HG03575 (cell line): Measurements from ENCODE around the gene SARDH.
"Not testable (repeated sequence)": the region's sequence is repeated elsewhere in the genome, so short reads cannot be mapped to it uniquely, and the experiment has no call there.

Experiments used
- ATAC-seq: cut with Tn5 transposase; IDR thresholded peaks from one replicate; pipeline ENCODE4 v1.9.1; 2021; ENCODE audit not compliant: unreplicated experiment, insufficient number of reproducible peaks, low FRiP score; ENCODE audit errors: extremely low read depth

Gene SARDH

DNA sequence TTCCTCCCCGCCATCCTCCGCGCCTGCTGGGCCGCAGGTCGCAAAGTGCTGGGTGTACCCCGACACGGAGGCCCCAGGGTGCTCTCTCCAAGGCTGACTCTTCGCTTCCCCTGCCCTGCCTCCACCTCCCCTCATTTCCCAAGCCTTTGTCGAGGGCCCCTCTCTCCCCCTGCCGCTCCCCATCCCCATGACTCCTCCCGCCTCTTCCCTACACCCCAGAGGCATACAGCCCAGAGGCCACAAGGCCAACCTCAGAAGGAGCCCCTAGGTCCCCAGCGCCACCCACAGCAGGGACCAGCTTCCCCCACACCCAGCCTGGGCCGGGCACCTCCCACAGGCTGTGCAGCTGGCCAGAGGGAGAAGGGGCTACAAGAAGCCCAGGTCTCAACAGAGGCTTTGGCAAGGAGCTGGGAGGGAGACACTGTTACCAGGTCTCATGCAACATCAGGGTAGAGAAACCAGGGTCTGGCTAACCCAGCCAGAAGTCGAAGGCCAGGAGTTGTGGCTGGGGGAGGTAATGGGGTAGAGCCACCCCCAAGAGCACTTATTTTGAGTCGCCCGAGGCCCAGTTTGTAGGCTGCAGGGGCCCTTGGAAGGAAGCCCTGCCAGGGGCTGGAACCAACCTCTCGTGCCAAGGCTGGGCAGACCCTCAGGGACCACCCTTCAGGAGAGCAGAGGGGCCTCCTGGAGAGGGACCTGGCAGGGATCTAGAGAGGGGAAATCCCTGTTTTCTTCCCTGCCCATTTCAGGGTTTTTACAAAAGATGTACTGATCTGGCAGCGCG is 24.5 kb upstream of the SARDH start:
- no peak for ATAC-seq

DNA sequence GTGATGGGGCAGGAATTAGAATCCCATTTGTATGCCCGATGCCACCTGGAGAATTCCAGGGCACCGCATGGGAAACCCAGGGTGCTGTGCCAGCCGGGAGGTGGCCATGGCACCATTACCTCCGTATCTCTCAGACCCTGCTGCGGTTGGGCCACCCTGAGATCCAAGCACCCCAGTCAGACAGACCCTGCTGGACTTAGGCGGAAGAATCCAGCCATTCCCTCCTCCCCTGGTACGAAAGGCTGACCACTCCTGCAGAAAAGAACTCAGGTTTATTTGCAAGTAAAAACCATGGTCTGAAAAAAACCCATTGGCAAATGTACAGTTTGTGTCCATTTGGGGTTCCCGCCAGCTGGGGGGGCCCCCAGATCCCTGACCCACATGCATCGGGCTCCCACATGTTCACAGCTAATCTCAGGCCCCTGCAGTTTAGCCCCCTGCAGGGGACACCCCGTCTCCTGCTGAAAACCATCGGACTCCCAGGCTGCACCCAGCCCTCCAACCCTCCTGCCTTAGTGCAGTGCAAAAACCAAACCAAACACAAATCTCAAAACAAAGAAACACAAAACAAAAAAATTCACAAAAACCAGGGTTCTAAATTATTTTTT is 23.6 kb upstream of the SARDH start:
- no peak for ATAC-seq

DNA sequence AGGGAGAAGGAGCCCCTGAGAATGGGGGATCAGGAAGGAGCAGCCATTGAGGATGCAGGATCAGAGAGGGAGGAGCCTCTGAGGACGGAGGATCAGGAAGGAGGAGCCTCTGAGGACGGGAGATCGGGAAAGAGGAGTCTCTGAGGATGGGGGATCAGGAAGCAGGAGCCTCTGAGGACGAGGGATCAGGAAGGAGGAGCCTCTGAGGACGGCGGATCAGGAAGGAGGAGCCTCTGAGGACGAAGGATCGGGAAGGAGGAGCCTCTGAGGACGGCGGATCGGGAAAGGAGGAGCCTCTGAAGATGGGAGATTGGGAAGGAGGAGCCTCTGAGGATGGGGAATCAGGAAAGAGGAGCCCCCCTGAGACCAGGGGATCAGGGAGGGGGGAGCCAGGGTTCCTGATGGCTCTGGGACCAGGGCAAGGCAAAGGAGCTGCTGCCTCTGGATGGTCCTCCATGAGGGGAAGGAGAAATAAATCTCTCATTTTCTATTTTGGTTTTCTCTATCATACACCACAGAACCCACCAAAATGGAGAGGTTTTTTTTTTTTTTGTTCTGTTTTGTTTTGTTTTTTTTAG is 22.6 kb upstream of the SARDH start:
- ATAC-seq: no peak

DNA sequence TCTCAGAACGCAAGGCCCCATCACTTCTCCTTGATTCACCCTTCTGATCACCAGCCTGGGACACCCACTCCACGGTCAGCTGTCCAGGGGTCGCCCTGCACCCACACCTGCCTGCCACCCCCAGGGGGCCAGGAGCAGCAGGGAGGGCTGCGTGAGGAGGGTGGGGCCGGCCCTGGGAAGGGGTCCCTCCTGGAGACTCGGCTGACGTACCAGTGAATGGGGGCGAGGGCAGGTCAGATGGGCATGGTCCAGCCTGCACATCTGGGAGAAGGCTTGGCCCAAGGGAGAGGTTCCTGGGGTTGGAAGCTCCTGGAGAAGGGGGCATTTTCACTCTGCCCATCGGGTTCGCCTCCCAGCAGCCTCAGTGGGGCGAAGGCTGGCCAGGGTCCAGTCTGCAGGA is 21.8 kb upstream of the SARDH start:
- no peak for ATAC-seq

DNA sequence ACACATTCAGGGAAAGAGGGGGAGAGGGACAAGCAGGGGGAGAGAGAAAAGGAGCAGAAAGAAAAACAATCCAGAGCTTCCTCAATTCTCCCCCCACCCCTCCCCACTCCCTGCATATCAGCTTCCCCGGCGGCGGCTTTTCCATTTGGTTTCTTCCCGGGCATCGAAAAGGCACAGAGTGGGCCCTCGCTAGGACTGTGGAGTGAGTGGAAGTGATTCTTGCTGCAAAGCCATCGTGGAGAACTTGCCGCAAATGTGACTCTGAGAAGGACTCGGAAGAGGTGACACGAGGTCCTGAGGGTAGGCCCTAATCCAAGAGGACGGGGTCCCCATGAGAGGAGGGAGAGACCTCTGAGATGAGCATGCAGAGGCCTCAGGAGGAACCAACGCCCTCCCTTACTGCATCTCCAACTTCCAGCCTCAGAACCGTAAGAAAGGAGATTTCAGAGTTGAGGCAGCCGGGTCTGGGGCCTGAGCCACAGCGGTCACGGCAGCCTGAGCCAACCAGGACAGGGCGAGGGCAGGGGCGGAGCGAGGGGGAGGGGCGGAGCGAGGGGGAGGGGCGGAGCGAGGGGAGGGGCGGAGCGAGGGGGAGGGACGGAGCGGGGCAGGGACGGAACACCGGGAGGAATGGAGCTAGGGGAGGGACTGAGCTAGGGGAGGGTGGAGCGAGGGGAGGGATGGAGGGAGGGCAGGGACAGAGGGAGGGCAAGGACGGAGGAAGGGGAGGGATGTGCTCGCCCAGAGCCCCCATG is 21.2 kb upstream of the SARDH start:
- ATAC-seq: no peak

DNA sequence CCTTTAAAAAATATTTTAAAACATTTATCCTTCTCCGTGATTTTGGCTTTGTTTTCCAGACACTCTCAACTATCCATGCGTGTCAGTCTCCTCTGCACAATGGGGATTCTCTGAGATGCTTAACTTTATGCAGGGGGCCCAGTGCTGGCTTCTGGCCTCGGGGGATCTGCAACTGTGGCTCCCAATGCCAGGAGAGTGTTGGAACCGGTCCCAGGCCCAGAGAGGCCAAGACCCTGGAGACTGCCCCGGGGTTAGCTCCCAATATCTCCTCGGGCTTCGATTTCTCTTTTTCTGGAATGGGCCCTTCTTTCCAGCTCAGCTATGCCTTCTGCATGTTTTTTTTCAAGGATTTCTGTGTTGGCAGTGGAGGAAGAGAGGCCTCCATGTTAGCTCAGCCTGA is 20.1 kb upstream of the SARDH start:
- no peak for ATAC-seq

DNA sequence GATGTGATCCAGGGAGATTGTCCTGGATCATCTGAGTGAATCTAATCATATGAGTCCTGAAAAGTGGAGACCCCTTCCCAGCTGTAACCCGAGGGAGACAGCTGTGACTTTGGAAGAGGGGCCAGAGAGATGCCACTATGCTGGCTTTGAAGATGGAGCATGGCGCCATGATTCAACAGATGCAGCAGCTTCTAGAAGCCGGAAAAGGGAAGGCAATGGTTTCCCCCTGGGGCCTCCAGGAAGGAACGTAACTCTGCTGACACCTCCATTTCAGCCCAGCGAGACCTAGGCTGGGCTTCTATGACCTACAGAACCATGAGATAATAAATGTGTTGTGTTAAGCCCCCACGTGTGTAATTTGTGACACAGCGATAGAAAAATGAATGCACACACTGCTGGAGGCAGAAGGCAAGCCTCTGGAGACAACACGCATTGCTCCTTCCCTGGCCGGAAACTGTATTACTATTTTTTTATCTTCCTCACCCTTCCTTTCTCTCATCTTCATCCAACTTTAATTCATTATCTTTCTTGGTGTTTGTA is 16.6 kb upstream of the SARDH start:
- no peak for ATAC-seq

DNA sequence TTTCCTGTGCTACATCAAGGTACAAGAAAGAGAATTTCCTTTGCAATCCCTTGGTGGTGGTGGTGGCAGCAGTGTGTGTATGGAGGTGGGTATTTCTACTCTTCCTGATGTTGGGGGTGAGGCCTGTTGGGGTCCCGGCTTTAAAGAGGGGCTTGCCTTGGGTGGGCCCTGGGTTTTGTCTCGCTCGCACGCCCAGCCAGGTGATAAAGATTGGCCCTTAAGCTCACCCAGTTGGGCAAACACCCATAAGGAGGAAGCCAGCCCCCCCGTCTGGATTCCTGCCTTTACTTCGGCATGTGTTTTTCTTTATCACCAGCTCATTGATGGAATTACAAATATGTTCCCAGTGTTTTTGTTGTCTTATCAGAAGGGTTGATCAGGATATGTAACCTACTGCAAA is 16.0 kb upstream of the SARDH start:
- ATAC-seq: no peak

DNA sequence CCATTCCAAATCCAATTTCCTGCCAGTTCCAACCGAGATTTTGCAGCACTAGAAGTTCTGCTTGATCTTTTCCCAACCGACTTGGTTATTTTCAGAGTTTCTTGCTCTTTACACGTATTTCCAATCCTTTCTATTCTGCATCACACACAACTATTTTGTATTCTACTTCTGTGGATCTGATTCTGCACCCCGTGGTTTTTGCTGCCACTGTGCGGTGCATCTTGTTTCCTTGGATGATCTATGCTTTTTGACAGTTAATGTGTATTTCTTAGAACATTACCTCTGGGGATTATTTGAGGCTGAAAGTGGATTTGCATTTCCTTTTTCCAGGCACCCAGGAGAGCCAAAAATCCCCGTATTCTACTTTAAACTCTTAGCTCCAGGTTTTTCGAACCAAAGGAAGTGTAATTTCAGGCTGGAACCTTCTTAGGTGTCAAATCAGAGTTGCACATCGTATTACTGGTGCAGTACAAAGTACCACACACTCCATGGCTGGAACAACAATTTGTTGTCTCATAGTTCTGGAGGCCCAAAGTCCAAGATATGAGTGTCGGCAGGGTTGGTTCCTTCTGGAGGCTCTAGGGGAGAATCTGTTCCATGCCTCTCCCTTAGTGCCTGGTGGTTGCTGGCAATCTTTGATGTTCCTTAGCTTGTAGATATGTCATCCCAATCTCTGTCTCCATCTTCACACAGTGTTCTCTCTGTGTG is 14.7 kb upstream of the SARDH start:
- no peak for ATAC-seq

DNA sequence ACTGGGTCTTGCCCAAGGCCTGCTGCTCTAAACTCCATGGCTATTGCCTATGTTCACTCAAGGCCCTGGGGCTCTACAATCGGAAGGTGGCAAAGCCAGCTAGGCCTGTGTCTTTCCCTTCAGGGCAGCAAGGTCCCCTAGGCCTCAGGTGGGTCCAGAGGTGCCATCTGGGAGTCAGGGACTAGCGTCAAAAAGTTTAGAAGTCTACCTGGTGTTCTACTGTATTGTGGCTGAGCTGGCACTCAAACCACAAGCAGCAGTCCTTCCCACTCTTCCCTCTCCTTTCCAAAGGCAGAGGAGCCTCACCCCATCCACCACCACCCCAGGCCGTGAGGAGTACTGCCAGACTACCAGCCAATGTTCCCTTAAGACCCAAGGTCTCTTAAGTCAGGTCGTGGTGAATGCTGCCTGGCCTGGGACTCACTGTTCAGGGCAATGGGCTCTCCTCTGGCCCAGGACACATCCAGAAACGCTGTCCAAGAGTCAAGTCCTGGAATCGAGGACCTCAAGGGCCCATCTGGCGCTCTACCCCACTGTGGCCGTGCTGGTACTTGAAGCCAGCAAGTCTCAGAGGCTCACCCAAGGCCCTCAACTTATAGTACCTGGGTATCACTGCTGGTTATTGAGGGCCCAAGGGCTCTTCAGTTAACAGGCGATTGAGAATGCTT is 13.0 kb upstream of the SARDH start:
- ATAC-seq: no peak

DNA sequence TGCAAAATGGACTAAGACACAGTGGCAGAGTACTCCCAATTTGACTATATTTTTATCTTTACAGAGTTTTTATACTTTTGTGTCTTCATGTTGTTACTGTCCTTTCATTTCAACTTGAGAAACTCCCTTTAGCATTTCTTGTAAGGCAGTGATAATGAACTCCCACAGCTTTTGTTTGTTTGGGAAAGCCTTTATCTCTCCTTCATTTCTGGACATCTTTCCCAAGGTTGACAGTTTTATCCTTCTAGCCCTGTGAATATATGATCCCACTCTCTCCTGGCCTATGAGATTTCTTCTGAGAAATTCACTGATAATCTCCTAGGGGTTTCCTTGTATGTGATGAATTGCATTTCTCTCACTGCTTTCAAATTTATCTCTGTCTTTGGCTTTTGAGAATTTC is 9.2 kb upstream of the SARDH start:
- ATAC-seq: no peak

DNA sequence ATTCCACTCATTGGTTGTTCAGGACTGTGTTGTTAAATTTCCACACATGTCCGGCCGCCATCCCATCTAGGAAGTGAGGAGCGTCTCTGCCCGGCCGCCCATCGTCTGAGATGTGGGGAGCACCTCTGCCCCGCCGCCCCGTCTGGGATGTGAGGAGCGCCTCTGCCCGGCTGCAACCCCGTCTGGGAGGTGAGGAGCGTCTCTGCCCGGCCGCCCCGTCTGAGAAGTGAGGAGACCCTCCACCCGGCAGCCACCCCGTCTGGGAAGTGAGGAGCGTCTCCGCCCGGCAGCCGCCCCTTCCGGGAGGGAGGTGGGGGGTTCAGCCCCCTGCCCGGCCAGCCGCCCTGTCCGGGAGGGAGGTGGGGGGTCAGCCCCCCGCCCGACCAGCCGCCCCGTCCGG is 6.4 kb upstream of the SARDH start:
- ATAC-seq: not testable (repeated sequence)

DNA sequence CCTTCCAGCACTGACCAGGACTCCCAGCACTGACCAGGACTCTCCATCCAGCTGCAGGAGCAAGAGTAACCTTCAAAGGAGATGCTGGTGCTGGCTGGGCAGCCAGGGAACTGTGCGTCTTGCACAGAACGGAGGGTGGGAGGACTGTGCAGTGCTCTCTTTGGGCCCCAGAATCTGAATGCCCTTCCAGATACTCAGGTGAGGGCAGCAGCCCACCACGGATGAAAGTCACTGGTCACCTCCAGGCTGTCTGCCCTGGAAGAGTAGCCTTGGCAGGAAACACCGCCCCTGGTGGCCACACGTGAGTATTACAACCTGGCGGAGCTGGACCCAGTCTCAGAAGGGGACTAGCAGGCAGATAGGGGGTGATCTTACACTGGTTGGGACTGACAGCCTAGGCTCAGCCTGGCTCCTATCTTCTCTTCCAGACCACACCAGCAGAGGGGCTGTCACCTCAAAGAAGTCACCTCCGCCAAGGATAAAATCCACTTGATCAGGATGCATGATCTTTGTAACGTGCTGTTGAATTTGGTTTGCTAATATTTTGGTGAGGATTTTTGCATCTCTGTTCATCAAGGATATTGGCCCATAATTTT is 4.8 kb upstream of the SARDH start:
- no peak for ATAC-seq

DNA sequence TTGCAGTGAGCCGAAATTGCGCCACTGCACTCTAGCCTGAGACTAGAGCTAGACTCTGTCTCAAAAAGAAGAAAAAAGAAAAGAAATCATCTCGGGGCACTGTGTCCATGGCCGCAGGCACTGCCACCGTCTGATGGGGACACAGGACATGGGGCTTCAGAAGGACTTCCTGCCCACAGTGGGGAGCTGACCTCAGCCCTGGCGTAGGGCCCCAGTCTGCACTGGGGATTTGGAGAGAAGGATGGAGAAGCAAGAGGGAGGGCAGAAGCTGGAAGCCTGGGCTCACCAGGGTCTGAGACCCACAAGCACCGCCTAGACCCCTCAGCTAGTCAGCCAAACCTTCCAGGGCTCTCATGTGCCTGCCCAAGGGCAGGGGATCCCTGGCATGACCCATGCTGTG is 4.1 kb upstream of the SARDH start:
- no peak for ATAC-seq

DNA sequence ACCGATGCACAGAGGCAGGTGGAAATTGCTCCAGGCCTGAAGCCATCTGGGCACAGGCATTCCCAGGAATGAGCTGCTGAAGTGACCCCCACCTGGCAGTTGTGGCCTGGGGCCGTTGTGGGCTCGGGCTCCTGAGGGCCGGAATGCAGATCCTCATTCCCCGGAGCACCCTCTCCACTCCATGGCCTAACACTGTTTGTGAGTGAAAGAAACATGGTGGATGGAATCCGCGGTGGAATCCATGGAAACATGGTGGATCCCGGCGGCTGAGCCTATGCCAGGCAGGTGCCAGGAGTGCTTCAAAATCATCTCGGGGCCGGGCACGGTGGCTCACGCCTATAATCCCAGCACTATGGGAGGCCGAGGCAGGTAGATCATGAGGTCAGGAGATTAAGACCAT is 3.6 kb upstream of the SARDH start:
- no peak for ATAC-seq

DNA sequence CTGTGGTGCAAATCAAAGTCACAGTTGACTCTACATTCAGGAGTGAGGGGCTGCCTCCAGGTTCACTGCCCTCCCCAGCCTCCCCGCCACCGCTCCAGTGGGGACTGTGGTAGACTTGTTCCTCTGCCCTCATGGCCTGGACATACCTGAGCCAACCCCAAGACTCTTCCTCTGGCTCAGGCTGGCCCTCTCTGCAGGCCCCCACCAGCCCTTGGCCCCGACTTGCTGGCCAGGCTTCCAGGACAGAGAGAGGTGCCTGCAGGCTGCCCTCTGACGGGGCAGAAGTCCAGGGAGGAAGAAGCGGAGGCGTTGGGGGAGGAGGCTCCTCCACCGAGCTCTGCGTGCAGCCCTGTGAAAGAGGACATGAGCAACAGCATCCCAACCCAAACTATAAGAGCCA is 2.8 kb upstream of the SARDH start:
- no peak for ATAC-seq

DNA sequence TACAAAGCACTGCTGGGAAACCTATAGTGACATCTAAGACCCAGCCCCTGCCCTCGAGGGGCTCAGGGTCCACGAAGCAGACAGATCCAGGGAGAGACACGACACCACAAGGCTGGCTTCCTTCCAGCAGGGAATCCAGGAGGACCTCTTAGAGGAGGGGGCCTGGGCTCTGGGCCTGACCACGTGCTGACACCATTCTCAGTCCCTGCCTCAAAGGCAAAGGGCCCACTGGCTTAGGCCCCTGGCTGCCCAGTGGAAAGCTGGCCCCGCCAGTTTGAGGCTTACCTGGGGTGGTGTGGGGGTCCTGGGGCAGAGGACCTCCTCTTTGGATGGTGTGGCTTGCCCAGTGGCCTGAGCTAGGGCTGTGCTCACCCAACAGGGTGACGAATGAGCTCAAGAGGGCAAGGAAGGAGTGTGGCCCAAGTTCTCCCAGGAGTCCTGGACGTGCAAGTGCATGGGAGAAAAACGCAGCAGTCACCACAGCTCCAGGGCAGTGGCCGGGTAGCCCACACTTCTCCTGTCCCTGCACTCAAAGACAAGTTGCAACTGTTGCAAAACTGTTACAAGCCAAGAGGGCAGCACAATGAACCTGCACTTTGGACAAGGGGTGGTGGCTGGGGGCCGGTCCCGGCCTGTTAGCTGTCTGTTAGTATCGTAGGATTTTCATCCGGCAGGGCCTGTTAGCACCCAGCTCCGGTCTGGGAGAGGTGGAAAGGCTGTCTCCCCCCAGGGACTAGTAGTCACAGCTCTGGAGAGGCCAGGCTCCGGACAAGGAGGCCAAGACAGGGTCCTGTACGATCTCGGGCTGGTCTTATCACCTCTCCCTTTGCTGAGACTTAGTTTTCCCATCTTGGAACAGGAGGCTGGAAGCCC is 1.5 kb upstream of the SARDH start:
- no peak for ATAC-seq
